ENCODE results near the gene SLC1A4. TPM values are rescaled to one million over a fixed set of nuclear protein-coding genes. Genes with fewer than 3 reads are reported as not detected.

SLC1A4 gene
- 1 to 10 TPM; 3.6 to 5.2 TPM for total RNA-seq
- long read RNA-seq, full-length matches to known transcripts: 3 of 5 reads
- long read RNA-seq, partial matches to known transcripts: 0 of 5 reads
- long read RNA-seq, other reads (novel, unspliced or antisense): 2 of 5 reads

- peak; percentile 96 for DNase-seq
- ATAC-seq: peak; percentile 96 to 97
- intact Hi-C loops (cut with DNase I): loop anchor here in 1 of 2 donors (5.0 kb wide), 1 partner anchor 53 kb away; no protein-coding TSS in a partner anchor
These were observed at the start of gene SLC1A4 for GRCh38 chr2:64989126-64989981. SLC1A4 (plus strand) TSS chr2:64989399; CDS start chr2:64989644, 245 bp downstream.

- no peak for ATAC-seq
- no peak for DNase-seq
- intact Hi-C loops (cut with DNase I): no loop called here
These were observed 48.1 kb upstream of the SLC1A4 start for GRCh38 chr2:64941143-64941542.

- DNase-seq: no peak
- intact Hi-C loops (cut with DNase I): no loop called here
- no peak for ATAC-seq
These were observed 47.4 kb upstream of the SLC1A4 start for GRCh38 chr2:64941801-64942200.

DNA sequence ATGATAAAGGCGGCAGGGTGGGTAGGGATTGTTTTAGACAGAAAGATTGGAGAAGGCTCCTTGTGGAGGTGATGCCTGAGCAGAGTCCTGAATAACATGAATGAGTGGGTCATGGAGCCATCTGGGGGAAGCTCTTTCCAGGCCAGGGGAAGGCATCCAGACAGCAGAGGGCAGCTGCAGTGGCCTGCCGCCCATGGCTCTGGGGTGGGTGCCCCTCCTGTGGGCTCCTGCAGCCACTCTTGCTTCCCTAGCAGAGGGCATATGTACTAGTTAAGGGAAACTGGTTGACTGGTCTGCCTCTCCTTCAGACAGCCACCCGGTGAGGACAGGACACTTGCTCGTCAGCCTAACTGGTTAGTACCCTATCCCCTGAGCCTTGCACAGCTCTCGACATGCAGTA lies 46.5 kb upstream of the SLC1A4 start:
- DNase-seq: no peak

GRCh38 chr2:64943387-64944150 lies 45.6 kb upstream of the SLC1A4 start:
- peak; percentile 56 for DNase-seq
- intact Hi-C loops (cut with DNase I): no loop called here
- ATAC-seq: peak; percentile 68 to 89

More for the DNA sequence above, 46.5 kb upstream of the SLC1A4 start:
- no peak for ATAC-seq
- intact Hi-C loops (cut with DNase I): no loop called here

DNA sequence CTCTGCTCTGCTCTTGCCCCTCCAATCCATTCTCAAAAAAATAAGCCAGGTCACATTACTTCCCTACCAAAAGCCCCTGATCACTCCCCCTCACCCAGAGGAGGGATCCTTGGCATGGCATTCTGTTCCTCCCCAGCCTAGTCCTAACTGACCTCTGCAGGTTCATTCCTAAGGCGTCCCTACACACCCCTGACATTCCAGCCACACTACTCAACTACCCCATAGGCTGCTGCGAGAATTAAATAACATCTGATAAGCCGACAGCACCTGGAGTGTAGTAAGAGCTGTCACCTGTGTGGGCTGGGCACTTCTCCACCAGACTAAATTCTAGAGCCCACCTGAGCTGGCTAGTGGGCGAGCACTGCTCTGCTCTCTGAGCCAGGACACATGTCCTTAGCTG lies 44.7 kb upstream of the SLC1A4 start:
- DNase-seq: no peak
- intact Hi-C loops (cut with DNase I): no loop called here
- no peak for ATAC-seq

- intact Hi-C loops (cut with DNase I): no loop called here
- ATAC-seq (peak in 1 of 2 donors; percentile 33), DNase-seq (no peak)
These were observed 43.0 kb upstream of the SLC1A4 start for GRCh38 chr2:64945973-64946768.

DNA sequence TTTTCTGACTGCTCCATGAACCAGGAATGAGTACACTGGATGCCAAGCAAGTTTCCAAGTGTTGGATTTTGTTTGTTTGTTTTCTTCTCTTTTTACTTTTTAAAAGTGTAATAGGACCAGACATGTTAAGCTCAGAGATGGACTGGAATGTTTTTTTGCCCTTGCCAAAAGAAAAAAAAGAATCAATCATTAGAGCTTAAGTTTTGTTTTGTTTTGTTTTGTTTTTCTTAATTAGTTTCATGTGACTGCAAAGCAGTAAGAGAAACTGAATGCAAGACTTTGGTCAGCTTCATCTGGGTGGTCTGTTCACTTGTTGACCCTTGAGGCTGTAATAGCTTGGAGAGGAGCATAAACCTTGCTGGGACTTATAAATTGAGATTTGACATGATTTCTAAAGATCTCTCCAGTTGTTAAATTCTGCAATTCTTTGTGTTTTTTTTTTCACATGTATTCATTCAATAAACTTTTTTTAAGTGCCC lies 42.4 kb upstream of the SLC1A4 start:
- DNase-seq (no peak), ATAC-seq (no peak)
- intact Hi-C loops (cut with DNase I): no loop called here

GRCh38 chr2:64947885-64948284 lies 41.3 kb upstream of the SLC1A4 start:
- intact Hi-C loops (cut with DNase I): no loop called here

DNA sequence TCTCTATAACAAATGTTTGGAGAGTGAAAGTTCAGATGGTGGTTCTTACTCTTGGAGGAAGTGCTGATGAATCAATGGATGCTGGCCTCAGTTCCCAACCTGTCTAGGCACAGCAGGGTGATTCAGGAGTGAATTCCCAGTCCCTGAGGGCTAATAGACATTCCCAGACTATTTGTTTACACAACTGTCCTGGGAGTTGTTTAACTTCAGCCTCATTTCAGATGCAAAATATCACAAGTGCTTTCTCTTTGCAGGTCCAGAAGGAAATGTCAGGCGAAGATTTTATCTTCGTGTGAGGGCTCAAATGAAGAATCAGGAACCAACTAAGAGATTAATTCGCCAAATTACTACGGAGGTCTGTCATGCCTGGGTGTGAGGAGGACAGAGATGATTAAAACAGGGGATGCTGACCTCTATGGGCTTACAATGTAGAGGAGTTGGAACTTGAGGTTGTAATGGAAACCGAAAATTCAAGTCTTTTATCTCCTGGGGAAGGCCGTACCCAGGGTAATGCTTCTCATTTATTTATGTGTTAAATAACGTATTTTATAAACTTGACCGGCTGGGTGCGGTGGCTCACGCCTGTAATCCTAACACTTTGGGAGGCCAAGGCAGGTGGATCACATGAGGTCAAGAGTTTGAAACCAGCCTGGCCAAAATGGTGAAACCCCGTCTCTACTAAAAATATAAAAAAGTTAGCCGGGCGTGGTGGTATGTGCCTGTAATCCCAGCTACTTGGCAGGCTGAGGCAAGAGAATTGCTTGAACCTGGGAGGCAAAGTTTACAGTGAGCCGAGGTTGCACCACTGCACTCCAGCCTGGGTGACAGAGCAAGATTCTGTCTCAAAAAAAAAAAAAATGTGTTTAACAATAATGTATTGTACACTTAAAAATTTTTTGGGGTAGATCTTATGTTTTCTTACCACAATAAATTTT lies 38.7 kb upstream of the SLC1A4 start:
- DNase-seq (no peak), ATAC-seq (no peak)
- intact Hi-C loops (cut with DNase I): no loop called here

More at GRCh38 chr2:64947885-64948284, 41.3 kb upstream of the SLC1A4 start:
- ATAC-seq (no peak), DNase-seq (no peak)

DNA sequence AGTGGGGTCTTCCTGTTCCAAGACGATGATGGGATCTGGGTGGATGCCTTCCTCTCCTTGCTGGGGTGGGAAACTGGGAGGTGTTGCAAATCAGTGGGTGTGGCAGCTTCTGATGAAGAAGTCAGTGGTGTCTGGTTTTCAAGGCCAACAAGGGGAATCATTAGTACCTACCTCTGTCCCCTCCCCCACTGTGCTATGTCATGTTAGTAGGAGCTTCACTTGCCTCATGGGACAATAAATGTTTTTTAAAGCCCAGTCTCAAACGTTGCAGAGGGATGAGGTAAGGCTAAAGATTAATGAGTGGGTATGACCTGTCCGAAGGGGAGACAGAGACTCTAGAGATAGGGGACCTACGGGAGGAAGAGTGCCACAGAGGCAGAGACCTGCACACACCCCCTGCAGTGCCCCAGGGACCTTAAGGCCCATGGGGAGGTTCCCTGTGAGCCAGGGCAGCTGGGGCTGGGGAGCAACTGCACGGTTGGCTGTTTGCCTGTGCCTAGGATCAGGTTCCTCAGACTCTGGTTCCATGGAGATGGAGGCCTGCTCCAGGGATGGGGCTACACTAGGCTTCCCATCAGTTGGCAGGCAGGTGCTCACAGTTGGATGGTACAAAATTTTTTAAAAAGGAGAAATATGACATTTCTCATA lies 37.8 kb upstream of the SLC1A4 start:
- ATAC-seq: no peak
- DNase-seq: no peak
- intact Hi-C loops (cut with DNase I): no loop called here

GRCh38 chr2:64952096-64952495 lies 37.1 kb upstream of the SLC1A4 start:
- DNase-seq (no peak), ATAC-seq (no peak)
- intact Hi-C loops (cut with DNase I): no loop called here

- intact Hi-C loops (cut with DNase I): no loop called here
- DNase-seq (no peak), ATAC-seq (no peak)
These were observed 36.4 kb upstream of the SLC1A4 start for GRCh38 chr2:64952511-64953482.

- intact Hi-C loops (cut with DNase I): no loop called here
- ATAC-seq (no peak), DNase-seq (no peak)
These were observed 33.7 kb upstream of the SLC1A4 start for GRCh38 chr2:64955467-64955866.

DNA sequence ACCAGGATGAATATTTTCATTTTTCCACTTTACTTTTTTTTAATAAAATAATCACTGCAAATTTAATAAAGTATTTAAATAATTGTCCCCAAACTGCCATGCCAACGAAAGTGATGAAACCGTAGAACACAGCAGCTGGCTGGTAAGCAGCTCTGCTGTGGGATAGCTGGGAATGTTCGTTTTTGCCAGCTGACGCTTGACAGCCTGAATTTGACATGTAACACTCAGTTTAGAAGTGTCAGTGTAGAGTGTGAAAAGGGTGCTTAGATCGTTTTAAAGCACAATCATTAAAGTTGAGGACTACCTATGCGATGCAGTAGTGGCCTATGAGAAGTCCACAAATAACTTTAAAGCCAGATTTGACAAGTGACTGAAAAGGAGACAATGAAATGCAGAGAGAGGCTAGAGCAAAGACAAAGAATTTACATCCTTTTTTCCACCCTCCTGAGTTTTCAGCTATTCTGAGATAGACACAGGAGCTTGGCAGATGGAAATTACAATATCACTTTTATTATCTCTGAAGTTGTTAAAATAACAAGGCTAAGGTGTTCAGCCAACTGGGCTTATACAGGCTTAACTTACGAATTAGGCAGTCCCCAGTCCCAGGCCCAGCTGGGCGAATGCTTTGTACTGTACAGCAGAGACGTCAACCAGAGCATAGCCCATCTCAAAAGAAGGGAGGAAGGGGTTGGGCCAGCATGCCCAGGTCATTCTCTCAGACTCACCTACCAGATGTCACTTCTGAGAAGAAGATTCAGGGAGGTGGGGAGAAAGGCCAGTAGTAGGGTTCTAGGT lies 31.9 kb upstream of the SLC1A4 start:
- peak; percentile 87 to 90 for ATAC-seq
- no peak for DNase-seq
- intact Hi-C loops (cut with DNase I): no loop called here

DNA sequence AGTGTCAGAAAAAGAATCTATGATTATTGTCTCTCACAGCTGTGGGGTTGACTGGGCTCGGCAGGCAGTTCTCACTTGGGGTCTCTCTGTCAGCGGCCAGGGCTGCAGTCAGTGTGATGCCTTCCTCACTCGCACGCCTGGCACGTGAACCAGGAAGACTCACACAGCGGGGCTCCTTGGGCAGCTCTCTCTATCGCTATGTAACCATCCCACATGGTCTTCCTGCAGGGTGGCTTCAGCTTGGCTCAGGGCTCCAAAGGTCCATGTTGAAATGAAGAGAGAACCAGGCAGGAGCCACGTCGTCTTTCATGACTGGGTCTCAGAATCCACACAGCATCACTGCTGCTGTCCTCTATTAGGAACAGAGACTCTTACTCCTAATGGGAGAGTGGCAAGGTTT lies 30.6 kb upstream of the SLC1A4 start:
- ATAC-seq (peak in 1 of 2 donors; percentile 10), DNase-seq (no peak)
- intact Hi-C loops (cut with DNase I): no loop called here

Data from left cardiac atrium (tissue), 4 donors.